ENCODE measurements around the gene GET4. TPM values are rescaled to one million over a fixed set of nuclear protein-coding genes. Genes with fewer than 3 reads are reported as not detected.

The GET4 gene
- polyA plus RNA-seq, 2 donors: 43.2 to 44.5 TPM

DNA sequence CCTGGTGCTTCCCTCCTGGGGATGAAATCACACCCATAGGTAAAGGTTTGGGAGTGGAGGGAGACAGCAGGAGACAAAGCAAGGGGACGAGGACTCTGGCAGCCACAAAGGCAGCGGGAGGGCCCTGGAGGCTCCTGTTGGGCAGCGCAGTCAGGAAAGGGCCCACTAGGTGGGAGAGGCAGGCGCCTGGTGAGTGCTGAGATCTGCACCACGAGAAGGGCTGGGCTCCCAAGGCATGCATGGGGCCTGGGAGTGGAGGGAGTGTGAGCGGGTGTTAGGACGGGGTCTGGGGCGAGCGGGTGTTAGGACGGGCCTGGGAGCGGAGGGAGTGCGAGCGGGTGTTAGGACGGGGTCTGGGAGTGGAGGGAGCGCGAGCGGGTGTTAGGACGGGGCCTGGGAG is 13.0 kb downstream of the GET4 start:
- H3K36me3 ChIP-seq (ENCODE audit: control insufficient read depth in 2 of 2, insufficient read depth in 2 of 2, low read length in 1 of 2): peaks cover 10 to 68% of the 10 kb centered on the region in 2 donors
- H3K4me3 ChIP-seq (ENCODE audit: low read depth in 1 of 2, low read length in 2 of 2): no peak overlapping the region
- no peak overlapping the region for H3K27ac ChIP-seq (ENCODE audit: low read depth in 2 of 2, low read length in 1 of 2)
- 97 to 98% methylated on average over 14 of the region's 18 CpGs for WGBS, 2 donors
- H3K9me3 ChIP-seq (ENCODE audit: control insufficient read depth in 2 of 2, insufficient read depth in 1 of 2, low read depth in 1 of 2, low read length in 1 of 2): peaks cover 0 to 7% of the 10 kb centered on the region in 2 donors
- peaks cover 0 to 21% of the 10 kb centered on the region in 2 donors for H3K4me1 ChIP-seq (ENCODE audit: control insufficient read depth in 2 of 2, insufficient read depth in 2 of 2, low read length in 1 of 2)
- H3K27me3 ChIP-seq (ENCODE audit: control insufficient read depth in 1 of 2, insufficient read depth in 2 of 2, low read length in 2 of 2): no peaks in the 10 kb centered on the region

DNA sequence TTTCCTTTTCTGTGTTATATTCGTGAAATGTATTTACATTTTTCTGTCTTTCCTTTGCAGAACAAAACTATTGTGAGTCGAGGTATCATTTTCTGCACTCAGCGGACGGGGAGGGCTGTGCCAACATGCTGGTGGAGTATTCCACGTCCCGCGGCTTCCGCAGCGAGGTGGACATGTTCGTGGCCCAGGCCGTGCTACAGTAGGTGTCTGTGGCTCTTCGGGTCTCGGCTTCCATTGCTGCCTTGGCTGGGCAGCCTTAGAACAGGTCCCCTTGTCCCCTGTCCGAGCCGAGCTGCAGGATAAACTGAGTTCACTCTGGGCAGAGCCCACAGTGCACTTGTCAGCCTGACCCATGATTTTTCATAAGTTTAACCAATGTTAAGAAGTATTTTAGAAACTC is 14.5 kb downstream of the GET4 start:
- Histone ChIP-seq H3K4me3 (ENCODE audit: low read depth in 1 of 2, low read length in 2 of 2) (no peak overlapping the region), H3K27ac (ENCODE audit: low read depth in 2 of 2, low read length in 1 of 2) (no peak overlapping the region), H3K27me3 (ENCODE audit: control insufficient read depth in 1 of 2, insufficient read depth in 2 of 2, low read length in 2 of 2) (no peaks in the 10 kb centered on the region), H3K9me3 (ENCODE audit: control insufficient read depth in 2 of 2, insufficient read depth in 1 of 2, low read depth in 1 of 2, low read length in 1 of 2) (peaks cover 0 to 11% of the 10 kb centered on the region in 2 donors), H3K4me1 (ENCODE audit: control insufficient read depth in 2 of 2, insufficient read depth in 2 of 2, low read length in 1 of 2) (peaks cover 0 to 10% of the 10 kb centered on the region in 2 donors), H3K36me3 (ENCODE audit: control insufficient read depth in 2 of 2, insufficient read depth in 2 of 2, low read length in 1 of 2) (peaks cover 10 to 81% of the 10 kb centered on the region in 2 donors)
- WGBS, 2 donors: 93 to 95% methylated on average over 15 of the region's 15 CpGs

- Histone ChIP-seq H3K27ac (ENCODE audit: low read depth in 2 of 2, low read length in 1 of 2) (no peak overlapping the region), H3K4me1 (ENCODE audit: control insufficient read depth in 2 of 2, insufficient read depth in 2 of 2, low read length in 1 of 2) (peaks cover 0 to 9% of the 10 kb centered on the region in 2 donors), H3K4me3 (ENCODE audit: low read depth in 1 of 2, low read length in 2 of 2) (no peak overlapping the region), H3K36me3 (ENCODE audit: control insufficient read depth in 2 of 2, insufficient read depth in 2 of 2, low read length in 1 of 2) (peaks cover 10 to 79% of the 10 kb centered on the region in 2 donors), H3K27me3 (ENCODE audit: control insufficient read depth in 1 of 2, insufficient read depth in 2 of 2, low read length in 2 of 2) (no peaks in the 10 kb centered on the region), H3K9me3 (ENCODE audit: control insufficient read depth in 2 of 2, insufficient read depth in 1 of 2, low read depth in 1 of 2, low read length in 1 of 2) (peaks cover 0 to 11% of the 10 kb centered on the region in 2 donors)
- WGBS, 2 donors: 96% methylated on average over 29 of the region's 29 CpGs
Observed at GRCh38 chr7:891291-891690, 14.9 kb downstream of the GET4 start.

DNA sequence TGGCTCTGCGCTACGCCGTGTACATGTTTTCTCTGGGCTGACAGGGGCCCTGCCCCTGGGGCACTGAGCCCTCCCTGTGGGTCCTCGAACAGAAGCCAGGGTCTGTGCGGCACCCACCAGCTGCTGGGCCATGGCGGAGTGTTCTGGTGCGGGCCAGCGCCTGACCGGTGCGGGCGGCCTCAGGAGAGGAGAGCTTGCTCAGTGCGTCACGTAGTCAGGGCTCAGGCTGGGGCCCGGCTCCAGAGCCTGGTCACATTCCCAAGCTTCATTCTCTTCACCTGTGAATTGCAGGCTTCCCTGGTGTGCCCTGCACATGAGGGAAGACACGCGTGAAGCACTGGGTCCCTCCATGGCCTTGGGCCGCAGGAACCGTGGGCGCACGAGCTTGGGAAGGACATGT is 15.5 kb downstream of the GET4 start:
- H3K9me3 ChIP-seq (ENCODE audit: control insufficient read depth in 2 of 2, insufficient read depth in 1 of 2, low read depth in 1 of 2, low read length in 1 of 2): peaks cover 0 to 11% of the 10 kb centered on the region in 2 donors
- H3K27me3 ChIP-seq (ENCODE audit: control insufficient read depth in 1 of 2, insufficient read depth in 2 of 2, low read length in 2 of 2): no peaks in the 10 kb centered on the region
- no peak overlapping the region for H3K4me3 ChIP-seq (ENCODE audit: low read depth in 1 of 2, low read length in 2 of 2)
- 96 to 97% methylated on average over 19 to 20 of the region's 20 CpGs for WGBS, 2 donors
- peaks cover 0 to 9% of the 10 kb centered on the region in 2 donors for H3K4me1 ChIP-seq (ENCODE audit: control insufficient read depth in 2 of 2, insufficient read depth in 2 of 2, low read length in 1 of 2)
- H3K27ac ChIP-seq (ENCODE audit: low read depth in 2 of 2, low read length in 1 of 2): no peak overlapping the region
- peaks cover 10 to 79% of the 10 kb centered on the region in 2 donors for H3K36me3 ChIP-seq (ENCODE audit: control insufficient read depth in 2 of 2, insufficient read depth in 2 of 2, low read length in 1 of 2)

GRCh38 chr7:892648-893593 is 16.6 kb downstream of the GET4 start:
- 95 to 97% methylated on average over 44 to 48 of the region's 48 CpGs for WGBS, 2 donors
- H3K27ac ChIP-seq (ENCODE audit: low read depth in 2 of 2, low read length in 1 of 2): no peak overlapping the region
- no peaks in the 10 kb centered on the region for H3K27me3 ChIP-seq (ENCODE audit: control insufficient read depth in 1 of 2, insufficient read depth in 2 of 2, low read length in 2 of 2)
- peaks cover 0 to 9% of the 10 kb centered on the region in 2 donors for H3K4me1 ChIP-seq (ENCODE audit: control insufficient read depth in 2 of 2, insufficient read depth in 2 of 2, low read length in 1 of 2)
- H3K4me3 ChIP-seq (ENCODE audit: low read depth in 1 of 2, low read length in 2 of 2): no peak overlapping the region
- H3K9me3 ChIP-seq (ENCODE audit: control insufficient read depth in 2 of 2, insufficient read depth in 1 of 2, low read depth in 1 of 2, low read length in 1 of 2): peaks cover 0 to 11% of the 10 kb centered on the region in 2 donors
- peaks cover 10 to 78% of the 10 kb centered on the region in 2 donors for H3K36me3 ChIP-seq (ENCODE audit: control insufficient read depth in 2 of 2, insufficient read depth in 2 of 2, low read length in 1 of 2)

DNA sequence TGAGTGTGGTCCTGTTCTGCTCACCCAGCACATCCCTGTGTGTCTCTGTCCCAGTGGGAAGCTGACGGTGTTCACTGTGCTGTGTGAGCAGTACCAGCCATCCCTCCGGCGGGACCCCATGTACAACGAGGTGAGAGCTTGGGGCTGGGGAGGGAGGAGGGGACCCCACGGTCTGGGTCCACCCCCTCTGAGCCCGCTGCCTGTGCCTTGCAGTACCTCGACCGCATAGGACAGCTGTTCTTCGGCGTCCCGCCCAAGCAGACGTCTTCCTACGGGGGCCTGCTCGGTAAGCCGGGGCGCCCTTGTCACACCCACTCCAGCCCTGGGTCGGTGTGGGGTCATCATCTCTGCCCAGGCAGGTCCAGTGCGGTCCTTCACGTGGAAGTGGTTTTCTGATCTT is 17.3 kb downstream of the GET4 start:
- WGBS, 2 donors: 89 to 92% methylated on average over 17 to 19 of the region's 19 CpGs
- H3K4me3 ChIP-seq (ENCODE audit: low read depth in 1 of 2, low read length in 2 of 2): no peak overlapping the region
- H3K4me1 ChIP-seq (ENCODE audit: control insufficient read depth in 2 of 2, insufficient read depth in 2 of 2, low read length in 1 of 2): peaks cover 0 to 11% of the 10 kb centered on the region in 2 donors
- H3K27ac ChIP-seq (ENCODE audit: low read depth in 2 of 2, low read length in 1 of 2): no peak overlapping the region
- no peaks in the 10 kb centered on the region for H3K27me3 ChIP-seq (ENCODE audit: control insufficient read depth in 1 of 2, insufficient read depth in 2 of 2, low read length in 2 of 2)
- H3K9me3 ChIP-seq (ENCODE audit: control insufficient read depth in 2 of 2, insufficient read depth in 1 of 2, low read depth in 1 of 2, low read length in 1 of 2): peaks cover 0 to 11% of the 10 kb centered on the region in 2 donors
- peaks cover 10 to 78% of the 10 kb centered on the region in 2 donors for H3K36me3 ChIP-seq (ENCODE audit: control insufficient read depth in 2 of 2, insufficient read depth in 2 of 2, low read length in 1 of 2)

DNA sequence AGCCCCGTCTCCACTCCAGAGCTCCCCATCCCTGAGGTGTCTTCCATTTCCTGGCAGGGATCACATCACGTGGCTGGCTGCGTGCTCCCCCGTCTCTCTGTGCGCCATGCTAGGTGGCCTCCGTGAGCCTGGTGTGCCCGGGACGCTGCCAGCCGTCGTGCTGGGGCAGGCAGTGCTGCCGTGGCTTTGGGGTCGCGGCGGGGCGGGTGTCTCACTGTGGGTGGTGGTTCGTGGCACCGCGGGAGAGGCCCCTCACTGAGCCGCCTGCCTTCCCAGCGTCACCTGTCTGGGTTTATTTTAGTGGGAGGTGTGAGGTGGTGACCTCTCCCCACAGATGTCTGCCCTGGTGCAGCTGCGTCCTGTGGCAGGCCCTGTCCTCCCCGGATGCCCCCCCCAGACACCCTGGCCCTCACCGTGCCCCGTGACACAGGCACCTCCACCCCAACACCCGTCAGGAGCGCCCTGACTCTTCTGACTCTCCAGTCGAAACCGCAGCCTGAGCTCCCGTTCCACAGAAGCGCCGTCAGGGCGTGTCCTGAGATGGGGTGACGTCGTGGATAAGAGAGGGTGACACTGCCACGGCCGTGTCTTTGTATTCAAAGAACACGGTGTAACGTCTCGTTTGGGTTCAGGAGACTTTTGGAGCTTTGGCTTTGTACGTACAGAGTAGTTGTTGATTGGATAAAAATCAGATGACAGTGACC is 18.0 kb downstream of the GET4 start:
- Histone ChIP-seq H3K27me3 (ENCODE audit: control insufficient read depth in 1 of 2, insufficient read depth in 2 of 2, low read length in 2 of 2) (no peaks in the 10 kb centered on the region), H3K4me3 (ENCODE audit: low read depth in 1 of 2, low read length in 2 of 2) (no peak overlapping the region), H3K36me3 (ENCODE audit: control insufficient read depth in 2 of 2, insufficient read depth in 2 of 2, low read length in 1 of 2) (peaks cover 10 to 80% of the 10 kb centered on the region in 2 donors), H3K4me1 (ENCODE audit: control insufficient read depth in 2 of 2, insufficient read depth in 2 of 2, low read length in 1 of 2) (peaks cover 0 to 11% of the 10 kb centered on the region in 2 donors), H3K27ac (ENCODE audit: low read depth in 2 of 2, low read length in 1 of 2) (no peak overlapping the region), H3K9me3 (ENCODE audit: control insufficient read depth in 2 of 2, insufficient read depth in 1 of 2, low read depth in 1 of 2, low read length in 1 of 2) (peaks cover 0 to 11% of the 10 kb centered on the region in 2 donors)
- WGBS, 2 donors: 90 to 93% methylated on average over 40 of the region's 40 CpGs

DNA sequence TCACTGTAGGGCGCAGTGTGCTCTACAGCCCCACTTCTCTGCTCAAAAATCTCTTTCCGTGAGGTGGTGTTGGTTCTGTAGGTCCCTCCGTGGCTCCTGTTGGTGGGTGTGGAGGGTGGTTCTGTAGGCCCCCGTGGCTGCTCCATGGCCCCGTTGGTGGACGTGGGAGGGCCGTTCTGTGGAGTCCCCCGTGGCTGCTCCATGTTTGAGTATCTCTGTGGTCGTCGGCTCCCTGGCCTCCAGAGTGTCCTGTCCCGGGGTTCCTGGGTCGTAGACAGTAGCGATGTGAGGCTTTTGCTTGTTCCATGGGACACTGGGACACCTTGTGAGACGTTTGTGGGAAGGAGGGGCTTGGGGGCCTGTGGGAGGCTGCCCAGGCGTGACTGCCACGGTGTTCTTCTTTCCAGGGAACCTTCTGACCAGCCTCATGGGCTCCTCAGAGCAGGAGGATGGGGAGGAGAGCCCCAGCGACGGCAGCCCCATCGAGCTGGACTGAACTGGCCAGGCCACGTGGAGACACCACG is 18.6 kb downstream of the GET4 start:
- 91 to 92% methylated on average over 21 of the region's 21 CpGs for WGBS, 2 donors
- H3K36me3 ChIP-seq (ENCODE audit: control insufficient read depth in 2 of 2, insufficient read depth in 2 of 2, low read length in 1 of 2): peaks cover 10 to 80% of the 10 kb centered on the region in 2 donors
- peaks cover 0 to 11% of the 10 kb centered on the region in 2 donors for H3K9me3 ChIP-seq (ENCODE audit: control insufficient read depth in 2 of 2, insufficient read depth in 1 of 2, low read depth in 1 of 2, low read length in 1 of 2)
- H3K27ac ChIP-seq (ENCODE audit: low read depth in 2 of 2, low read length in 1 of 2): no peak overlapping the region
- peaks cover 0 to 11% of the 10 kb centered on the region in 2 donors for H3K4me1 ChIP-seq (ENCODE audit: control insufficient read depth in 2 of 2, insufficient read depth in 2 of 2, low read length in 1 of 2)
- H3K27me3 ChIP-seq (ENCODE audit: control insufficient read depth in 1 of 2, insufficient read depth in 2 of 2, low read length in 2 of 2): no peaks in the 10 kb centered on the region
- no peak overlapping the region for H3K4me3 ChIP-seq (ENCODE audit: low read depth in 1 of 2, low read length in 2 of 2)

DNA sequence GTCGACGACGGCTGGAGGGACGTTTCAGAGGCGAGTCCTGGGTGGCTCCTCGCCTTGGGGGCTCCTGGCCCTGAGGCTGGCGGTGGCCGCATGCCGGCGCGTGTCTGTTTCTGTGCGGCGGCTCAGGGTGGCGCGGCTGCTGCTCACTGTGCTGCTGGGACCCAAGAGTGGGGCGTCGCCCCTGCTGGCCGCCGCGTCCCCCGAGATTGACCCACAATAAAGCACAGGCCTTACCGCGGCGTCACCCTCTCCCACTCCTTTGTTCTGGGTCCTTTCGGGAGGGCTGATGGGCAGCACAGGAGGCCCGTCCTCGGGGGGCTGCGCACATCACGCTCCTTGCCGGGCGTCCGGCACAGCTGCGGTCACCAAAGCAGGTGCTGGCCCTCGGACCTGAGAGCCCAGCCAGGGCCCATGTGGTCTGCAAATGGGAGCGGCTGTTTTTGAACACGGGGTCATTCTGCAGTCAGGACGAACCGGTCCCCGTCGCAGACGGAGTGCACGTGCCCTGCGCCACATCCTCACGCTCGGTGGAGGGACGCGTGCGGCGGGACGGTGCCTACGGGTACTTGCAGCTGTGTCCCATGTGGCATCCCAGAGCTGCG is 19.2 kb downstream of the GET4 start:
- WGBS, 2 donors: 93 to 94% methylated on average over 50 to 52 of the region's 52 CpGs
- Histone ChIP-seq H3K4me3 (ENCODE audit: low read depth in 1 of 2, low read length in 2 of 2) (no peak overlapping the region), H3K36me3 (ENCODE audit: control insufficient read depth in 2 of 2, insufficient read depth in 2 of 2, low read length in 1 of 2) (peaks cover 10 to 77% of the 10 kb centered on the region in 2 donors), H3K27ac (ENCODE audit: low read depth in 2 of 2, low read length in 1 of 2) (no peak overlapping the region), H3K4me1 (ENCODE audit: control insufficient read depth in 2 of 2, insufficient read depth in 2 of 2, low read length in 1 of 2) (peaks cover 0 to 11% of the 10 kb centered on the region in 2 donors), H3K9me3 (ENCODE audit: control insufficient read depth in 2 of 2, insufficient read depth in 1 of 2, low read depth in 1 of 2, low read length in 1 of 2) (peaks cover 0 to 11% of the 10 kb centered on the region in 2 donors), H3K27me3 (ENCODE audit: control insufficient read depth in 1 of 2, insufficient read depth in 2 of 2, low read length in 2 of 2) (no peaks in the 10 kb centered on the region)

Data from esophagus (tissue), 2 donors.